K562 (cell line): ENCODE results near the gene BHMT2.

Experiments used
- ATF2 ChIP-seq: sonication (generic); formaldehyde crosslinking; IDR thresholded peaks from 2 replicates; pipeline ENCODE4 v1.8.1; 2022; ENCODE audit warnings: missing genetic modification reagents
- BRCA1 ChIP-seq, 2 experiments: fragments of 450-650 bp in 1 of 2; sonication (generic) in 1 of 2; formaldehyde crosslinking in 1 of 2; IDR thresholded peaks; 2 replicates each; pipeline versions ENCODE4 v1.5.0 to v1.6.1; 2017 to 2020; ENCODE audit warnings: mild to moderate bottlenecking in 1 of 2, missing genetic modification reagents in 1 of 2
- CREB5 ChIP-seq: fragments of 250-450 bp; sonication (Bioruptor Pico); IDR thresholded peaks from 2 replicates; pipeline ENCODE4 v1.5.0; 2020; ENCODE audit warnings: mild to moderate bottlenecking
- JUN ChIP-seq, 2 experiments: sonication (generic) in 1 of 2; formaldehyde crosslinking in 1 of 2; IDR thresholded peaks; 2 replicates each; pipeline versions ENCODE4 v1.6.1 to v1.8.0; 2012 to 2022; ENCODE audit warnings: borderline replicate concordance in 2 of 2, mild to moderate bottlenecking in 2 of 2, improper control_type of control experiment in 1 of 2, low read depth in 1 of 2, low read length in 1 of 2, missing genetic modification reagents in 1 of 2
- KLF6 ChIP-seq: fragments of 250-450 bp; sonication (Bioruptor Pico); IDR thresholded peaks from 2 replicates; pipeline ENCODE4 v1.4.0; 2020; ENCODE audit warnings: mild to moderate bottlenecking, moderate library complexity, borderline replicate concordance
- POLR2AphosphoS5 ChIP-seq: IDR thresholded peaks from 2 replicates; pipeline ENCODE4 v1.6.1; 2011; ENCODE audit warnings: mild to moderate bottlenecking, low read depth, low read length, moderate library complexity; ENCODE audit not compliant: control insufficient read depth, insufficient read depth
- POLR2G ChIP-seq: fragments of 200-400 bp; formaldehyde crosslinking; IDR thresholded peaks from 2 replicates; pipeline ENCODE4 v1.6.1; 2017; ENCODE audit warnings: low read depth, mild to moderate bottlenecking, antibody characterized with exemption, low read length, moderate library complexity
- TF ChIP-seq, protein P1 (sequence below): conservative IDR thresholded peaks from 2 replicates; pipeline ENCODE4 v1.6.1; 2011; ENCODE audit warnings: low read depth, mild to moderate bottlenecking, low read length; ENCODE audit not compliant: control insufficient read depth

DNA sequence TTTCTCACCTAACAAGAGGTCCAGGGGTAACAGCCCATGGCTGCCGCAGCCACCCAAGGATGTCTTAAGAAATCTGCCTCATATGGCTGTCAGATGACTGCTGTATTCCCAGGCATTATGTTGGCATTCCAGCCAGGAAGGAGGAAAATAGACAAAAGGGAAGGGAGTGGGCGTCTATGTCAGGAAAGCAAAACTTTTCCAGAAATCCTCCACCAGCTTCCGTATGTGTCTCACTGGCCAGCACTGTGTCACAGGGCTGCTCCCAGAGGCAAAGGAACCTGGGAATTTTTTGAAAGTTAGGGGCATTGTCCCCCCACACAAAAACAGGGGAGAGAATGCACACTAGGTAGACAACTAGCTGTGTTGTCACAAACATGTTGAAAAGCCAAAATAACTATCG, 7.3 kb downstream of the BHMT2 start:
- no peak for TF ChIP-seq POLR2AphosphoS5
- TF ChIP-seq JUN (IDR thresholded peaks at IDR 0.05; ENCODE audit: borderline replicate concordance, low read depth, low read length): no peak
- no peak for TF ChIP-seq JUN (CRISPR knock-in tag; IDR thresholded peaks at IDR 0.05; ENCODE audit: borderline replicate concordance)
- TF ChIP-seq KLF6 (CRISPR knock-in tag): no peak
- no peak for TF ChIP-seq CREB5
- no peak for TF ChIP-seq POLR2G
- TF ChIP-seq BRCA1 (IDR thresholded peaks at IDR 0.05): no peak
- no peak for TF ChIP-seq BRCA1 (CRISPR knock-in tag; IDR thresholded peaks at IDR 0.05)
- TF ChIP-seq, protein P1, sequence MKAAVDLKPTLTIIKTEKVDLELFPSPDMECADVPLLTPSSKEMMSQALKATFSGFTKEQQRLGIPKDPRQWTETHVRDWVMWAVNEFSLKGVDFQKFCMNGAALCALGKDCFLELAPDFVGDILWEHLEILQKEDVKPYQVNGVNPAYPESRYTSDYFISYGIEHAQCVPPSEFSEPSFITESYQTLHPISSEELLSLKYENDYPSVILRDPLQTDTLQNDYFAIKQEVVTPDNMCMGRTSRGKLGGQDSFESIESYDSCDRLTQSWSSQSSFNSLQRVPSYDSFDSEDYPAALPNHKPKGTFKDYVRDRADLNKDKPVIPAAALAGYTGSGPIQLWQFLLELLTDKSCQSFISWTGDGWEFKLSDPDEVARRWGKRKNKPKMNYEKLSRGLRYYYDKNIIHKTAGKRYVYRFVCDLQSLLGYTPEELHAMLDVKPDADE: no peak
- no peak for TF ChIP-seq ATF2 (CRISPR knock-in tag)
